Measurements from ENCODE around the gene NCKAP5.
"Not testable (repeated sequence)": the region's sequence is repeated elsewhere in the genome, so short reads cannot be mapped to it uniquely, and the experiment has no call there.

NCKAP5 gene

GRCh38 chr2:133249362-133249761, 318.9 kb downstream of the NCKAP5 start:
- no peak for DNase-seq

DNA sequence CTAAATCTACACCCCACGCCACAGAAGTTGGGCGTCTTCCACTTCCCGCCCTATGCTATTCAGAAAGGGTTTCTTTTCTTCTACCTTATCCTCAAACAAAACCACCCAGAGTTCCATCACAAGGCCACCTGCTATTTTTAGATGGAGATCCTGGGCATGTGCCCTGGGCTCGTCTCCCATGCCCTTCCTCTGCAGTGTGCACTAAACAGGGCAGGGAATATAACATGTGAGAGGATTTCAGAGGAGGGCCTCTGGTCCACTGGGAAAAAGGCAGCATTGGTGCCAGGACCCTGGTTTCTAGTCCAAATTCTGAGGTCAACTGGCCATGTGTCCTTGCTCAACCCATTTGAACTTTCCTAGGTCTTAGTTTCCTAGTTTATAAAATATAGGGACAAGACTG, 320.0 kb downstream of the NCKAP5 start:
- no peak for DNase-seq

GRCh38 chr2:133247631-133248030, 320.6 kb downstream of the NCKAP5 start:
- DNase-seq: no peak

DNA sequence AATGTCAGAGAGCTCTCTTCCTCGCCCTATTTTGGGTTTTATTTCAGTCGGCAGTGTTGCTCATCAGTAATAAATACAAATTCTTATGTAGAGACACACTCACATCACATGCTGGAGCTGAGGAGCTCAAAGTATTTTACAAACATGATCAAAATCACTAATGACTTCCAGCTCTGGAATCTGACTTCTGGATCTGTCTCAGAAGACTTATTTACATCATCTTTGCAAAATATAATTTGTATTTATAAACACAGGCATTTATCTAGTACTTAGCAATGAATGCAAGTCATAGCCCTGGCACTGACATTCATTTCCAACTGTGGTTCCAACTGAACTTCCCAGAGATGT, 327.1 kb downstream of the NCKAP5 start:
- DNase-seq: no peak

DNA sequence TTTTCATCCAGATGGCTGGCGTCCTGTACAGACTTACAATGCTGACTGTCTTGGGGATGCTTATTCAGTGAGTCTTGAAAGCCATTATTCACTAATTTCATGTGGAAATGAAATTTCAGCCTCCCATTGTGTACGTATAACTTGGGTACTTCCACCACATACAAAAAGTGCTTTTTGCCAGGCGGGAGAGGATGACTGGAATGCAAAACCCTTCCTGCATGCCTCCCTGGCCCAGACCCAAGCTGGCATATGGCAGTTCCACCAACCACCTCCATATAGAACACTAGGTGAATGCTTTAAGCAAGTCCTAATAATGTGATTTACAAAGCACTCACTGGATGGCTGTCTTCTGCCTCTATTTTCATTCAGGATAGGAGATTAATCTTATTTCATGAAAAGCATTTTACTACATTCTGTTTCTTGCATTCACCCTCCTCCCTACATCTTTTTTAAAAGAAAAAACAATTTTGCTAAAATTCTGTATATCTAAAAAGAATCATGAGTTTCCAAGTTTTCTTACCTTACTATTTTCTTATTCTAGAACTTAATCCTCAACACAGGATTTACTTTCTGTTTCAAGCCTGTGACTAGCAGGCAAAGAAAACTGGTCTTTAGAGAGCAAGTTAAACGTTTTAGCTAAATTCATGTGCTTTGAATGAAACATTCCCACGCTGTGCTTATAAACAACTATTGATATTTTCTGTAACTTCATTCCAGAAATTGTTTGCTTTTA, 327.6 kb downstream of the NCKAP5 start:
- no peak for DNase-seq

- no peak for DNase-seq
These were observed 332.3 kb downstream of the NCKAP5 start for GRCh38 chr2:133235968-133236367.

DNA sequence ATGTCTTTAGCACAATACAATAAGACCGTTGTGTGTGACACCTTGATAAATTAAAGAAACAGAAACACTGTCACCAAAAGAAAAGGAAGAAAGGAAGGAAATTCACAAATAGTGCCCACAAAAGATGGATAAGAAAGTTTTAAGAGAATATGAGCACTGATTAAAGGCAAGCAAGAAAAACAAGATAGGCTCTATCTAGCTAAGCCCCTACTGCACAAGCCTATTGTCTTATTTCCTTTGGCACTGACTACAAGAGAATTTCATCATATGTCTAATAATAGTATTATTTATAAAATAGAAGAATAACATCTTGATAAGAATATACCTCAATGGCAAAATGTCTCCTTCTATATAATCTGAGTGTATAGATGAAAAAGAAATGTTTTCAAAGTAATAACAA, 335.7 kb downstream of the NCKAP5 start:
- no peak for DNase-seq

DNA sequence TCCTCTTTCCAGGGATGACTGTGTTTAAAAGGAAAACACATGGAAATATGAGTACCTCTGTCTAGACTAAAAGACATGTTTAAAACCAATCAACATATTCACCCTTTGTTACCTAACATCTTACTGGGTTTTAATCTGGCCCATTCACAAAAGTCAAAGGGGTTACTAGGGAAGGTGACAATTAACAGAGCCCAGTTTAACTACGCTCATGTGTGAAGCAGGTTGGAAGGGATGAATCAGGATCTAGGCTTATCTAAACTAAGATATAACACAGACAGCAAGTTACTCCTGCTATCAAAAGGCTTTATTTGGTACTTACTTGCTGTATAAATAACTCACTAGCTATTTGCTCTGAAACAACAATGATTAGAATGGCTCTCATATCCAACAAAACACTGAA, 337.0 kb downstream of the NCKAP5 start:
- DNase-seq: no peak

- no peak for DNase-seq
These were observed 338.3 kb downstream of the NCKAP5 start for GRCh38 chr2:133229974-133230373.

- no peak for DNase-seq
These were observed 345.0 kb downstream of the NCKAP5 start for GRCh38 chr2:133223226-133223625.

GRCh38 chr2:133221398-133221797, 346.9 kb downstream of the NCKAP5 start:
- no peak for DNase-seq

GRCh38 chr2:133218204-133218603, 350.1 kb downstream of the NCKAP5 start:
- DNase-seq: no peak

DNA sequence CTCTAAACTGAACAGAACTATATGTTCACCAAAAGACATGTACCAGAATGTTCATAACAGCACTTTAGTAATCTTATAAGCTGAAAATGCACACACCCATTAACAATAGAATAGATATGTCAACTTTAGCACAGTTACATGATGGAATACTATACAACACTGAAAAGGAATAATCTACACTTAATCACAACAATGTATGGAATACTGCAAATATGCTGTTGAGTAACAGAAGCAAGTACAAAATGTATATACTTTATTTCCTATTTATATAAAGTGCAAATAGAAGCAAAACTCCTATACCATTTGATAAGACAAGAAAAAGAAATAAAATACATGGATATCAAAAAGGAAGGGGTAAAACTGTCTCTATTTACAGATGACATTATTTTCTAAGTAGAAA, 352.8 kb downstream of the NCKAP5 start:
- DNase-seq: no peak

- DNase-seq: no peak
These were observed 354.6 kb downstream of the NCKAP5 start for GRCh38 chr2:133213651-133214050.

DNA sequence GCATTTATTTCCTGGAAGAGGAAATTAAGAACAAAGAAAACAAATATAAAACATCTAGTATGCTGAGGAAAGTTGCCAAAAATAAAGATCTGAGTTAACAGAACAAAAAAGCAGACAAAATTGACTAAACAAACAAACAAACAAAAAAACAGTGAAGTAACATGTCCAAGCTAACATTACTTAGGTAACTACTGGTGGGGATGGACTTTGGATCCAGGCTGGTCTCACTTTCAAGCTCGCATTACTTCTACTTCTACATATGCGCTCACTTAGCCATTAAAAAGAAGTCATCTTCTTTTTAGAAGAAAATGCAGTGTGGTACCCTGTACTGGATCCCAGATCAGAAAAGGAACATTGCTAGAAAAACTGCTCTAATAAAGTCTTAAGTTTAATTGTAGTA, 358.9 kb downstream of the NCKAP5 start:
- no peak for DNase-seq

DNA sequence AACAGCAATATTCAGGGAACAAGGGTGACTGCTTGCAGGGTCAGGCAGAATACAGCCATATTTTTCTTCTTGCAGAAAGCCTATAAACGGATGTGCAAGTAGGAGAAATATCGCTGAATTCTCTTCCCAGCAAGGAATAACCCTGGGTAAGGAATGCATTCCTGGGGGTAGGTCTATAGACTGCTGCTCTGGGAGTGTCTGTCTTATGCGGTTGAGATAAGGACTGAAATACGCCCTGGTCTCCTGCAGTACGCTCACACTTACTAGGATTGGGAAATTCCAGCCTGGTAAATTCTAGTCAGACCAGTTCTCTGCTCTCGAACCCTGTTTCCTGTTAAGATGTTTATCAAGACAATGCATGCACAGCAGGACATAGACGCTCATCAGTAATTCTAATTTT, 361.6 kb downstream of the NCKAP5 start:
- DNase-seq: not testable (repeated sequence)

DNA sequence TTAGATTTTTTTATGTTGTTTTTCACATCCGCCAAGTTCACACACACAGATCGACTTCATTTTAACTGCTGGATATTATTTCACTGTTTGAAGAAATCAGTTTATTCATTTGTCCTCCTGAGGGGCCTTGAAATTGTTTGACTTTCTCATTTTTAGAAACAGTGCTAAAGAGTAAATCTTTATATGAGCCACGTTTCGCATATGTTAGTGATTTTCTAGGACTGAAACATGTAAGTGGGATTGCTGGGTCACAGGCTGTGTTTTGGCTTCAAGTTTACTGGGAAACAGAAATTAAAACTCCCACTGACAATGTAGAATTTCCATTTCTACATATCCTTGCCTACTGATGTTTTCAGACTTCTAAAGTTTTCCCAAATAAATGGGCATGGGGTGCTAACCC, 363.8 kb downstream of the NCKAP5 start:
- no peak for DNase-seq

GRCh38 chr2:133200684-133201421, 367.4 kb downstream of the NCKAP5 start:
- DNase-seq: no peak

DNA sequence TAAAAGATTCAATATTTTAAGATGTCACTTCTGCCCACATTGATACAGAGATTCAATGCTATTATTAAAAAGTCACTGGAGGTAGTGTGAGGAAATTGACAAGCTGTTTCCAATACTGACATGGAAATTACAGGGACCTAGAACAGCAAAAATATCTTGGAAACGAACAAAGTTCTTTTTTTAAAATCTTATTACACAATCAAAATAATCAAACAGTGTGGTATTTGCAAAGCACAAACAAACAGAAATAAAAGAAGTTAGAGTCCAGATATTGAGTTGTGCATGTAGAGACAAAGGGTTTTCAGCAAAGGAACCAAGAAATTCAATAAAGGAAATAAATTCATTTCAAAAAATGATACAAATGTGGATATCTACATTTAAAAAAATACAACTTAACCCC, 369.6 kb downstream of the NCKAP5 start:
- DNase-seq: no peak

DNA sequence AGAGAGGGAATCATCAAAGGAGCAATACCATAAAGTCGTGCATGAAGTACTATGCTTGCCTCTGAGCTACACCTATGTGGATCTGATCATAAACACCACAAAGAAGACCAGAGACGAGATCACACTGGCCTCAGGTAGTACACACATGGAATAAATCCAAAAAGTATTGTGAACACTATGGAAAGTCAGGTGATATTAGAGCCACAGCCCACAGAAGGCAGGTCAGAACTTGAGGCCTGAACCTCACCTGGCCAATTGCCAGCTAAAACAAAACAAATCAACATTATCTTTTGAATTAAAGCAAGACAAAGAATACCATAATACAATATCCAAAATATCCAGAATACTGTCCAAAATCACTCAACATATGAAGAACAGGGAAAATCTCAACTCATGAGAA, 371.1 kb downstream of the NCKAP5 start:
- DNase-seq: no peak

GRCh38 chr2:133194777-133195335, 373.4 kb downstream of the NCKAP5 start:
- no peak for DNase-seq

- DNase-seq: no peak
These were observed 374.0 kb downstream of the NCKAP5 start for GRCh38 chr2:133194362-133194655.

GRCh38 chr2:133193544-133194361, 374.5 kb downstream of the NCKAP5 start:
- no peak for DNase-seq

- no peak for DNase-seq
These were observed 376.2 kb downstream of the NCKAP5 start for GRCh38 chr2:133192028-133192427.
